Measurements from ENCODE around the gene IGF2R.

DNA sequence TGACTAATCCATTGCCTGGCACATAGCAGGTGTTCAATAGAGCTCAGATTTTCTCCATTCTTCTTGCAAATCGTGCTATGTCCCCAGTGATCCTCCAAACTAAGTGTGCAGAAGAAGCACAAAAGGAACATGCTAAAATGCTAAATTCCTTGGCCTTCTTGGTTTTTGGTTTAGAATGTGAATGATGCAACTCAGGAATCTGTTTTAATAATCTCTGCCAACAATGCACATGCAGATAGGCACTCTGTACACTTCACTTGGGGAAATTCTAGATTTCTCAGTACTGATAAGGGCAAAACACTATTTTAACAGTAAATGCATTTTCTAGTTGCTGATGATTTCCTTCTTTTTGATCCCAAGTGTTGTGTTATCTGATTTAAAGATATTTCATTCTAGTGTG, 188.0 kb downstream of the IGF2R start:
- TF ChIP-seq, protein P1, sequence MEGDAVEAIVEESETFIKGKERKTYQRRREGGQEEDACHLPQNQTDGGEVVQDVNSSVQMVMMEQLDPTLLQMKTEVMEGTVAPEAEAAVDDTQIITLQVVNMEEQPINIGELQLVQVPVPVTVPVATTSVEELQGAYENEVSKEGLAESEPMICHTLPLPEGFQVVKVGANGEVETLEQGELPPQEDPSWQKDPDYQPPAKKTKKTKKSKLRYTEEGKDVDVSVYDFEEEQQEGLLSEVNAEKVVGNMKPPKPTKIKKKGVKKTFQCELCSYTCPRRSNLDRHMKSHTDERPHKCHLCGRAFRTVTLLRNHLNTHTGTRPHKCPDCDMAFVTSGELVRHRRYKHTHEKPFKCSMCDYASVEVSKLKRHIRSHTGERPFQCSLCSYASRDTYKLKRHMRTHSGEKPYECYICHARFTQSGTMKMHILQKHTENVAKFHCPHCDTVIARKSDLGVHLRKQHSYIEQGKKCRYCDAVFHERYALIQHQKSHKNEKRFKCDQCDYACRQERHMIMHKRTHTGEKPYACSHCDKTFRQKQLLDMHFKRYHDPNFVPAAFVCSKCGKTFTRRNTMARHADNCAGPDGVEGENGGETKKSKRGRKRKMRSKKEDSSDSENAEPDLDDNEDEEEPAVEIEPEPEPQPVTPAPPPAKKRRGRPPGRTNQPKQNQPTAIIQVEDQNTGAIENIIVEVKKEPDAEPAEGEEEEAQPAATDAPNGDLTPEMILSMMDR (IDR thresholded peaks at IDR 0.05): no peak
- TF ChIP-seq EZH2 (IDR thresholded peaks at IDR 0.05; ENCODE audit: borderline replicate concordance, insufficient read depth, low read depth, low read length, poor library complexity, severe bottlenecking): no peak
